HepG2 (cell line): ENCODE data around the gene PTGDR. TPM values are rescaled to one million over a fixed set of nuclear protein-coding genes. Genes with fewer than 3 reads are reported as not detected.

ENCODE experiments used
- ATAC-seq: fragments of 200-7000 bp; cut with Tn5 transposase; 3 replicates; pipeline ENCODE4 v1.9.1; 2020; ENCODE audit warnings: mild to moderate bottlenecking, moderate library complexity
- BruUV-seq: library from RNA; stranded (reverse); fragments of 400-500 nt; replicated peaks from 2 replicates; lab custom pipeline; 2021; lab: Mats Ljungman, UMichigan
- CTCF ChIA-PET: fragments of 300-600 bp; formaldehyde crosslinking; extraction: SDS; loops from one replicate; lab custom pipeline; 2021; ENCODE audit warnings: low total read pairs, inconsistent platforms, low intra/inter-chr PET ratio; lab: Yijun Ruan, JAX
- POLR2A ChIA-PET: fragments of 350-600 bp; sonication (Branson Sonifier 250); formaldehyde crosslinking; loops from one replicate; lab custom pipeline; 2020; ENCODE audit warnings: antibody characterized with exemption, inconsistent platforms; lab: Yijun Ruan, JAX
- DNase-seq: peaks from one replicate; pipeline ENCODE4 v3.0.0-alpha.2; 2015; ENCODE audit warnings: low spot score
- FAIRE-seq: peaks from 3 replicates; lab custom pipeline; 2011; peaks lifted over from hg19 to GRCh38; lab: Jason Lieb, UNC
- H2AFZ ChIP-seq: one replicate; pipeline ENCODE4 v1.6.1; 2011; ENCODE audit warnings: low read length, inconsistent platforms
- H3K27ac ChIP-seq: fragments of 300-600 bp; 3 replicates; pipeline ENCODE4 v1.8.0; 2011; ENCODE audit warnings: mixed run types, mild to moderate bottlenecking, mixed read lengths, low read length, inconsistent platforms; ENCODE audit not compliant: insufficient read depth; ENCODE audit errors: extremely low read length
- H3K27me3 ChIP-seq, 2 experiments: fragments of 200-600 bp in 1 of 2; 2 replicates in 1 of 2; 3 replicates in 1 of 2; pipeline versions ENCODE4 v1.6.0 to v1.8.0; 2011; ENCODE audit warnings: low read length in 2 of 2, mild to moderate bottlenecking in 2 of 2, moderate library complexity in 2 of 2, inconsistent platforms in 1 of 2; ENCODE audit not compliant: insufficient read depth in 2 of 2, control insufficient read depth in 1 of 2
- H3K36me3 ChIP-seq, 2 experiments: fragments of 200-600 bp in 1 of 2; replicated peaks in 1 of 2; 2 replicates in 1 of 2; 3 replicates in 1 of 2; pipeline versions ENCODE4 v1.5.1 to v1.8.0; 2011; ENCODE audit warnings: low read length in 2 of 2, inconsistent platforms in 1 of 2; ENCODE audit not compliant: insufficient read depth in 2 of 2, control insufficient read depth in 1 of 2
- H3K4me1 ChIP-seq: 2 replicates; pipeline ENCODE4 v1.5.1; 2012; ENCODE audit warnings: low read length, inconsistent platforms; ENCODE audit not compliant: insufficient read depth
- H3K4me2 ChIP-seq: 2 replicates; pipeline ENCODE4 v1.6.0; 2011; ENCODE audit warnings: low read depth, low read length, inconsistent platforms
- H3K4me3 ChIP-seq, 3 experiments: fragments of 200-600 bp in 1 of 3; sonication (generic), shearing (Covaris generic) in 1 of 3; replicated peaks in 1 of 3; 2 replicates each; pipeline ENCODE4 v1.5.1; 2011 to 2016; ENCODE audit warnings: low read length in 3 of 3, inconsistent platforms in 2 of 3, low read depth in 2 of 3, mild to moderate bottlenecking in 2 of 3, control low read depth in 1 of 3, mixed read lengths in 1 of 3; ENCODE audit not compliant: insufficient read depth in 1 of 3
- H3K79me2 ChIP-seq: one replicate; pipeline ENCODE4 v1.6.1; 2011; ENCODE audit warnings: low read length, inconsistent platforms; ENCODE audit not compliant: insufficient read depth
- H3K9ac ChIP-seq: 2 replicates; pipeline ENCODE4 v1.6.0; 2011; ENCODE audit warnings: mild to moderate bottlenecking, low read depth, low read length, inconsistent platforms; ENCODE audit not compliant: insufficient read depth
- H3K9me3 ChIP-seq: 2 replicates; pipeline ENCODE4 v1.5.1; 2012; ENCODE audit warnings: mild to moderate bottlenecking, low read length
- H4K20me1 ChIP-seq: 2 replicates; pipeline ENCODE4 v1.6.0; 2011; ENCODE audit warnings: inconsistent platforms, mild to moderate bottlenecking, low read length, moderate library complexity; ENCODE audit not compliant: insufficient read depth
- AGO1 ChIP-seq: fragments of 200-400 bp; formaldehyde crosslinking; IDR thresholded peaks from 2 replicates; pipeline ENCODE4 v1.6.1; 2017; ENCODE audit warnings: mild to moderate bottlenecking, low read depth, low read length, moderate library complexity; ENCODE audit not compliant: poor library complexity, severe bottlenecking
- EEA1 ChIP-seq: sonication (generic); formaldehyde crosslinking; IDR thresholded peaks from 2 replicates; pipeline ENCODE4 v1.5.1; 2020; ENCODE audit warnings: mild to moderate bottlenecking, missing genetic modification reagents, borderline replicate concordance
- EED ChIP-seq: sonication (generic); formaldehyde crosslinking; IDR thresholded peaks from 2 replicates; pipeline ENCODE4 v1.5.0; 2020; ENCODE audit warnings: mild to moderate bottlenecking, missing genetic modification reagents
- FIP1L1 ChIP-seq: fragments of 200-400 bp; formaldehyde crosslinking; IDR thresholded peaks from 2 replicates; pipeline ENCODE4 v1.6.1; 2018; ENCODE audit warnings: low read depth, mild to moderate bottlenecking, low read length, moderate library complexity, borderline replicate concordance; ENCODE audit not compliant: insufficient read depth
- HINFP ChIP-seq: sonication (generic); formaldehyde crosslinking; IDR thresholded peaks from 2 replicates; pipeline ENCODE4 v1.4.0; 2020; ENCODE audit warnings: low read depth, mild to moderate bottlenecking, missing genetic modification reagents
- KLF6 ChIP-seq: IDR thresholded peaks from 2 replicates; pipeline ENCODE4 v1.8.0; 2016; ENCODE audit warnings: missing biosample characterization, missing genetic modification reagents
- PBX3 ChIP-seq: sonication (generic); formaldehyde crosslinking; IDR thresholded peaks from 2 replicates; pipeline ENCODE4 v1.8.1; 2023; ENCODE audit warnings: missing genetic modification reagents, inconsistent platforms, borderline replicate concordance
- PLRG1 ChIP-seq: fragments of 450-650 bp; conservative IDR thresholded peaks from 2 replicates; pipeline ENCODE4 v1.6.1; 2016
- RXRA ChIP-seq: sonication (generic); formaldehyde crosslinking; IDR thresholded peaks from 2 replicates; pipeline ENCODE4 v1.5.1; 2020; ENCODE audit warnings: missing genetic modification reagents
- SRSF1 ChIP-seq: fragments of 200-400 bp; formaldehyde crosslinking; optimal IDR thresholded peaks from 2 replicates; pipeline ENCODE3; 2017; ENCODE audit warnings: mild to moderate bottlenecking, low read depth, low read length, moderate library complexity
- ZBTB49 ChIP-seq: sonication (generic); formaldehyde crosslinking; IDR thresholded peaks from 2 replicates; pipeline ENCODE4 v1.4.0; 2020; ENCODE audit warnings: missing genetic modification reagents, borderline replicate concordance
- ZKSCAN1 ChIP-seq: fragments of 150-350 bp; IDR thresholded peaks from 2 replicates; pipeline ENCODE4 v1.6.1; 2014; ENCODE audit warnings: low read length
- ZNF816 ChIP-seq: sonication (generic); formaldehyde crosslinking; IDR thresholded peaks from 2 replicates; pipeline ENCODE4 v1.8.0; 2022; ENCODE audit warnings: missing genetic modification reagents, mild to moderate bottlenecking, borderline replicate concordance
- ZNF891 ChIP-seq: sonication (generic); formaldehyde crosslinking; IDR thresholded peaks from 2 replicates; pipeline ENCODE4 v1.5.0; 2020; ENCODE audit warnings: mild to moderate bottlenecking, missing genetic modification reagents
- WGBS: methylation state at CpG from one replicate; pipeline ENCODE4 v1.1.6; 2017; ENCODE audit warnings: low lambda C conversion rate; 5-methylcytosine and 5-hydroxymethylcytosine counted together
- in situ Hi-C: cut with HindIII; loops from 2 replicates; pipeline ENCODE4 v1.10.0; 2017; ENCODE audit warnings: low pct_unique_long_range_greater_than_20kb; ENCODE audit not compliant: extremely low pct_ligation_motif_present
- intact Hi-C: fragments of 100-400 bp; cut with micrococcal nuclease; formaldehyde crosslinking; loops from one replicate; pipeline ENCODE4 v1.10.0; 2022; ENCODE audit not compliant: unreplicated experiment
- polyA plus RNA-seq, 8 experiments: library from polyadenylated mRNA; depleted of rRNA in 3 of 8; stranded (reverse) in 7 of 8; unstranded in 1 of 8; fragments of >200 nt; fragmentation: Illumina TruSeq in 4 of 8; extraction: Trizol in 4 of 8; gene quantifications; 2 replicates each; pipeline versions ENCODE4 v1.2.1 to v1.2.3, GENCODE V29; 2011 to 2016; ENCODE audit warnings: low read depth in 4 of 8, missing spikeins in 1 of 8, mixed read lengths in 1 of 8; ENCODE audit not compliant: insufficient read depth in 1 of 8
- total RNA-seq, 5 experiments: library from RNA; depleted of rRNA; stranded (reverse); fragments of >200 nt; fragmentation: Illumina TruSeq; extraction: Trizol; gene quantifications; 2 replicates each; pipeline ENCODE4 v1.2.3, GENCODE V29; 2016; ENCODE audit warnings: low read depth in 1 of 5
- TF ChIP-seq, protein P1 (sequence below): sonication (generic); formaldehyde crosslinking; IDR thresholded peaks from 2 replicates; pipeline ENCODE4 v1.4.0; 2020; ENCODE audit warnings: mild to moderate bottlenecking, missing genetic modification reagents

PTGDR gene
- total and polyA plus RNA-seq, 2 of the 13 experiments (the other 11 are each of a cell fraction or from before 2014, with no cell fraction given): not detected

DNA sequence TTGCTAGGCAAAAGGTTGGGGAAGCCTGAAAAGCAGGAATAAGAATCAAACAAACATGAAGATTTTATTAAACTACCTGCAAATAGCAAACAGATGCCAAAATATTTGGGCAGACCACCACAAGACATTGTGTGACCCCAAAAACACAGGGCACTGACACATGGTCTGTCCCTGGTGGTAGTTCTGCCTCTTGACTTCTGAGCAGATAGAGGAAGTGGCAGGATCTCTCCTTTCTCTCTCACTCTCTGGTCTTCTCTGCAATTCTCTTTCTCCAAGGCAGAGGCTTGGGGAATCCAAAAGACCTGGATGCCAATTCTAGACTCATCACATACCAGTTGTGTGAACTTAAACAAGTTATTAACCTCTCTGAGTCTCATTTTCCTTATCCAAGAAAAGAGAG is 4.3 kb upstream of the PTGDR start (continued):
- TF ChIP-seq, protein P1, sequence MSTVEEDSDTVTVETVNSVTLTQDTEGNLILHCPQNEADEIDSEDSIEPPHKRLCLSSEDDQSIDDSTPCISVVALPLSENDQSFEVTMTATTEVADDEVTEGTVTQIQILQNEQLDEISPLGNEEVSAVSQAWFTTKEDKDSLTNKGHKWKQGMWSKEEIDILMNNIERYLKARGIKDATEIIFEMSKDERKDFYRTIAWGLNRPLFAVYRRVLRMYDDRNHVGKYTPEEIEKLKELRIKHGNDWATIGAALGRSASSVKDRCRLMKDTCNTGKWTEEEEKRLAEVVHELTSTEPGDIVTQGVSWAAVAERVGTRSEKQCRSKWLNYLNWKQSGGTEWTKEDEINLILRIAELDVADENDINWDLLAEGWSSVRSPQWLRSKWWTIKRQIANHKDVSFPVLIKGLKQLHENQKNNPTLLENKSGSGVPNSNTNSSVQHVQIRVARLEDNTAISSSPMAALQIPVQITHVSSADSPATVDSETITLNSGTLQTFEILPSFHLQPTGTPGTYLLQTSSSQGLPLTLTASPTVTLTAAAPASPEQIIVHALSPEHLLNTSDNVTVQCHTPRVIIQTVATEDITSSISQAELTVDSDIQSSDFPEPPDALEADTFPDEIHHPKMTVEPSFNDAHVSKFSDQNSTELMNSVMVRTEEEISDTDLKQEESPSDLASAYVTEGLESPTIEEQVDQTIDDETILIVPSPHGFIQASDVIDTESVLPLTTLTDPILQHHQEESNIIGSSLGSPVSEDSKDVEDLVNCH (CRISPR knock-in tag): no peak
- TF ChIP-seq AGO1 (no peak), PBX3 (CRISPR knock-in tag) (no peak)

GRCh38 chr14:52265253-52265652 is 2.2 kb upstream of the PTGDR start:
- in situ Hi-C loops (no loop called here), intact Hi-C loops (no loop called here)
- WGBS: 46% methylated on average over 5 of the region's 5 CpGs
- Histone ChIP-seq H3K79me2 (no peaks in the 10 kb centered on the region), H3K9me3 (no peaks in the 10 kb centered on the region), H3K27ac (no peak overlapping the region), H3K4me1 (no peaks in the 10 kb centered on the region), H3K4me2 (no peak overlapping the region), H4K20me1 (no peaks in the 10 kb centered on the region), H3K36me3 (no peaks in the 10 kb centered on the region), H3K9ac (no peak overlapping the region), H3K27me3 (peaks cover 0 to 15% of the 10 kb centered on the region in 2 experiments; a peak in 1 of 5 replicates), H2AFZ (no peak overlapping the region), H3K4me3 (no peak overlapping the region)
- DNase-seq (no peak), FAIRE-seq (no peak), ATAC-seq (no peak)
- ChIA-PET POLR2A (no interaction called here), CTCF (no interaction called here)
- no TSS peak for BruUV-seq
- TF ChIP-seq PLRG1 (no peak), SRSF1 (no peak), HINFP (CRISPR knock-in tag) (no peak), ZKSCAN1 (no peak), EED (no peak), FIP1L1 (no peak), ZBTB49 (CRISPR knock-in tag) (no peak), RXRA (CRISPR knock-in tag) (no peak), ZNF816 (CRISPR knock-in tag) (no peak), ZNF891 (CRISPR knock-in tag) (no peak), EEA1 (CRISPR knock-in tag) (no peak), KLF6 (CRISPR knock-in tag) (no peak)
